Measurements from ENCODE around the gene COMMD4.
"Not testable (repeated sequence)": the region's sequence is repeated elsewhere in the genome, so short reads cannot be mapped to it uniquely, and the experiment has no call there.

COMMD4 gene

DNA sequence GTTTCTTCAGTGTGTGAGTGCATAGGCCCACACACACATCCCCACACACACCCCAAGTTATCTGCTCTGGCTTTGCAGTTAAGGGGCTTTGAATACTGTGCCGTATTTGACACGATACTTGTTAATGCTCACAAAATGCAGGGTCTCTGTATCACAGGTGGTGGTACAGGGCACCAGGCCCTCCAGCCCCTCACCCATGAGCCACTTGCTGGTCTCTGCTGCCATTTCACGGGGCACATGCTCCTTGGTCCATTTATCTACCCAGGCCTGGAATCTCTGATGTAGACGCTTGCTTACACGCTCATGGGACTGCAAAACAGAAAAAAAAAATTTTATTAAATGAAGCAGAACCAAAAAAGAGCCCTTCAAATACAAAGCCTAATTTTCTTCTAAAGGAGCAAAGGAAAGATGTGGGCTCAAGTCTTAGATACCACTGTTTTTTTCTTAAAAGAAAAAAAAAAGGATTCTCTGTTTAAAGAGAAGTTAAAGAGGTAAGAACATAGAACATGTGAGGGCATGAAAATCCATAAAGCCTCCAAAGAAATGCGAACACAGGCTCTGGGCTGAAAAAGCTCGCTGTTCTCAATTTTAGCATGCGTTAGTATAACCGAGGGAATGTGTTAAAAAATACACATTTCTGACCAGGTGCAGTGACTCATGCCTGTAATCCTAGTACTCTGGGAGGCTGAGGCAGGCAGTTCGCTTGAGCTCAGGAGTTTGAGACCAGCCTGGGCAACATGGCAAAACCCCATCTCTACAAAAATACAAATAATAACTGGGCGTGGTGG lies 36.2 kb downstream of the COMMD4 start:
- DNase-seq (ENCODE audit: low spot score): no peak

DNA sequence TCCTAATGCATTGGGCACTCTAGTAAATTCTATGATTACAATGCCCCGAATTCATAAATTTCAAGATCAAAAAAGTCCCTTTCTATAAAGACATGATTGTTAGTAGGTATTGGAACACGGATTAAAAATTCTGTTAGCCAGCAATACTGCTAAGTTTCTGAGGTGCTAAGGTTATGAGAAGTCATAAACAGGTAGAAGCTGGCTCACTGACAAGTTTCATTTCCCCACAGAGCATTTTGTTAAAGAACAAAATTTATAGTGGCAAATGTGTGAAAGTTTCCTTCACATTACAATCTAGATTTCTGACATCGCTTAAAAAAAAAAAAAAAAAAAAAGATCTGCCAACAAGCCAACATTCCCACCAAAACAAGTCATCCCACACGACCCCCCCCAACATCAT lies 44.9 kb downstream of the COMMD4 start:
- DNase-seq (ENCODE audit: low spot score): no peak

DNA sequence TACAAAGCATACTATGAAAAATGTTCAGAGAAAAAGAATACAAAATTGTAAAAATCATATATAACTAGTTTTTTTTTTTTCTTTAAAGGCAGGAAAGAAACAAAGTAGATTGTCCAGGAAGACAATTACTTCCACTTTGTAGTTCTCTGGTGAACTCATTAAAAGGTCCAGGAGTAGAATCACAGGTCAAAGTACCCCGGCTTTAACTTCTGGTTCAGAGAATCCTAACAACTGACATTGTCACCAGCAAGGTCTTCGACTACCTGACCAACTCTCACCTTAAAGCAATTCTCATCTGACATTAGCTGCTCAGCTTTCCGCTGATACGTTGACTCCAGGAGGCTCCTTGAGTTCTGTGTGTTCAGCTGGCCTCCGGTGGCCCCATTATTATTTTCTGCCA lies 48.1 kb downstream of the COMMD4 start:
- not testable (repeated sequence) for DNase-seq (ENCODE audit: low spot score)
